H9 (cell line): ENCODE measurements around the gene ODF4. TPM values are rescaled to one million over a fixed set of nuclear protein-coding genes. Genes with fewer than 3 reads are reported as not detected.

Experiments
- DNase-seq: peaks from one replicate; pipeline ENCODE4 v3.0.0-alpha.2; 2017
- H2AFZ ChIP-seq: one replicate; pipeline ENCODE4 v1.6.1; 2013; ENCODE audit warnings: mild to moderate bottlenecking, low read length, control low read depth, moderate library complexity
- H2AK5ac ChIP-seq: 2 replicates; pipeline ENCODE4 v1.6.1; 2013; ENCODE audit warnings: low read length, control low read depth, mixed read lengths; ENCODE audit not compliant: insufficient read length
- H2BK120ac ChIP-seq: one replicate; pipeline ENCODE4 v1.6.1; 2013; ENCODE audit warnings: low read depth, mild to moderate bottlenecking, low read length, control low read depth, inconsistent platforms; ENCODE audit not compliant: poor library complexity, severe bottlenecking
- H2BK12ac ChIP-seq: 2 replicates; pipeline ENCODE4 v1.6.1; 2013; ENCODE audit warnings: low read length, control low read depth, mixed read lengths, low read depth; ENCODE audit not compliant: insufficient read length
- H2BK15ac ChIP-seq: 2 replicates; pipeline ENCODE4 v1.6.1; 2013; ENCODE audit warnings: low read depth, low read length, control low read depth
- H2BK20ac ChIP-seq: one replicate; pipeline ENCODE4 v1.6.1; 2013; ENCODE audit warnings: low read depth, mild to moderate bottlenecking, low read length, control low read depth, inconsistent platforms; ENCODE audit not compliant: poor library complexity, severe bottlenecking
- H2BK5ac ChIP-seq: 2 replicates; pipeline ENCODE4 v1.6.1; 2013; ENCODE audit warnings: low read length, control low read depth, mixed read lengths; ENCODE audit not compliant: insufficient read length
- H3K14ac ChIP-seq: 2 replicates; pipeline ENCODE4 v1.6.1; 2013; ENCODE audit warnings: low read length, control low read depth; ENCODE audit not compliant: insufficient read depth
- H3K18ac ChIP-seq: 2 replicates; pipeline ENCODE4 v1.6.1; 2013; ENCODE audit warnings: low read depth, mild to moderate bottlenecking, mixed read lengths, low read length, control low read depth; ENCODE audit not compliant: insufficient read length
- H3K23ac ChIP-seq: 2 replicates; pipeline ENCODE4 v1.6.1; 2013; ENCODE audit warnings: low read length, control low read depth, mixed read lengths, low read depth; ENCODE audit not compliant: insufficient read length
- H3K23me2 ChIP-seq: 2 replicates; pipeline ENCODE4 v1.6.1; 2013; ENCODE audit warnings: low read depth, mild to moderate bottlenecking, mixed read lengths, low read length, control low read depth; ENCODE audit not compliant: insufficient read length, poor library complexity, severe bottlenecking
- H3K27ac ChIP-seq: 2 replicates; pipeline ENCODE4 v1.5.1; 2013; ENCODE audit warnings: low read length, control low read depth, mixed read lengths, low read depth; ENCODE audit not compliant: insufficient read length
- H3K27me3 ChIP-seq: 2 replicates; pipeline ENCODE4 v1.6.1; 2013; ENCODE audit warnings: low read length, control low read depth, inconsistent platforms; ENCODE audit not compliant: insufficient read depth
- H3K4ac ChIP-seq: 2 replicates; pipeline ENCODE4 v1.6.1; 2013; ENCODE audit warnings: low read depth, mild to moderate bottlenecking, control low read depth, inconsistent platforms, low read length, moderate library complexity
- H3K4me1 ChIP-seq: 2 replicates; pipeline ENCODE4 v1.6.1; 2013; ENCODE audit warnings: low read length, control low read depth, inconsistent platforms; ENCODE audit not compliant: insufficient read depth
- H3K4me2 ChIP-seq: 2 replicates; pipeline ENCODE4 v1.6.1; 2013; ENCODE audit warnings: low read length, control low read depth, mixed read lengths; ENCODE audit not compliant: insufficient read length, insufficient read depth
- H3K56ac ChIP-seq: 2 replicates; pipeline ENCODE4 v1.6.1; 2013; ENCODE audit warnings: low read depth, mild to moderate bottlenecking, mixed read lengths, low read length, control low read depth; ENCODE audit not compliant: insufficient read length
- H3K79me1 ChIP-seq: 2 replicates; pipeline ENCODE4 v1.6.1; 2013; ENCODE audit warnings: low read depth, mild to moderate bottlenecking, moderate library complexity, low read length, control low read depth, inconsistent platforms; ENCODE audit not compliant: insufficient read depth, poor library complexity, severe bottlenecking
- H3K79me2 ChIP-seq: 2 replicates; pipeline ENCODE4 v1.6.1; 2013; ENCODE audit warnings: low read length, control low read depth, inconsistent platforms; ENCODE audit not compliant: insufficient read depth
- H3K9ac ChIP-seq: 2 replicates; pipeline ENCODE4 v1.6.1; 2013; ENCODE audit warnings: low read length, control low read depth, mixed read lengths; ENCODE audit not compliant: insufficient read length; ENCODE audit errors: extremely low read depth
- H3K9me3 ChIP-seq: one replicate; pipeline ENCODE4 v1.6.1; 2013; ENCODE audit warnings: low read depth, low read length, inconsistent platforms; ENCODE audit not compliant: control insufficient read depth
- H3T11ph ChIP-seq: one replicate; pipeline ENCODE4 v1.6.1; 2013; ENCODE audit warnings: mild to moderate bottlenecking, low read length, control low read depth, inconsistent platforms
- H4K20me1 ChIP-seq: one replicate; pipeline ENCODE4 v1.6.1; 2013; ENCODE audit not compliant: control insufficient read depth, insufficient read length, insufficient read depth
- H4K5ac ChIP-seq: 2 replicates; pipeline ENCODE4 v1.6.1; 2013; ENCODE audit warnings: low read depth, mild to moderate bottlenecking, mixed read lengths, low read length, control low read depth; ENCODE audit not compliant: insufficient read length
- H4K8ac ChIP-seq: replicated peaks from 2 replicates; pipeline ENCODE4 v1.6.1; 2013; ENCODE audit warnings: low read length, control low read depth, mixed read lengths, low read depth; ENCODE audit not compliant: insufficient read length
- H4K91ac ChIP-seq: 2 replicates; pipeline ENCODE4 v1.6.1; 2013; ENCODE audit warnings: low read depth, mild to moderate bottlenecking, moderate library complexity, mixed read lengths, low read length, control low read depth; ENCODE audit not compliant: insufficient read length
- H3K27ac Mint-ChIP-seq, 3 experiments: 2 replicates in 2 of 3; 3 replicates in 1 of 3; pipeline ENCODE4 v1.8.0; 2020 to 2021; ENCODE audit warnings: mixed read lengths in 3 of 3, mild to moderate bottlenecking in 1 of 3, moderate library complexity in 1 of 3
- H3K27me3 Mint-ChIP-seq: 2 replicates; pipeline ENCODE4 v1.8.0; 2021; ENCODE audit warnings: low read depth, mild to moderate bottlenecking, moderate library complexity, mixed read lengths
- H3K36me3 Mint-ChIP-seq, 3 experiments: 2 replicates in 2 of 3; 3 replicates in 1 of 3; pipeline ENCODE4 v1.8.0; 2020 to 2021; ENCODE audit warnings: low read depth in 3 of 3, mixed read lengths in 3 of 3; ENCODE audit not compliant: insufficient read depth in 1 of 3
- H3K4me1 Mint-ChIP-seq, 2 experiments: 2 replicates each; pipeline ENCODE4 v1.8.0; 2020; ENCODE audit warnings: mixed read lengths in 2 of 2
- H3K4me3 Mint-ChIP-seq, 2 experiments: 2 replicates in 1 of 2; 3 replicates in 1 of 2; pipeline ENCODE4 v1.8.0; 2020 to 2021; ENCODE audit warnings: mild to moderate bottlenecking in 2 of 2, mixed read lengths in 2 of 2, moderate library complexity in 1 of 2
- H3K9me3 Mint-ChIP-seq, 2 experiments: 2 replicates in 1 of 2; 3 replicates in 1 of 2; pipeline ENCODE4 v1.8.0; 2020; ENCODE audit warnings: mild to moderate bottlenecking in 2 of 2, mixed read lengths in 2 of 2, moderate library complexity in 1 of 2
- WGBS: extraction: QIAGEN DNeasy Blood & Tissue Kit; methylation state at CpG from one replicate; pipeline ENCODE4 v1.1.7; 2013; ENCODE audit warnings: missing lambda C conversion rate, low lambda C conversion rate, mixed read lengths; ENCODE audit not compliant: insufficient read length; ENCODE audit errors: extremely low coverage; 5-methylcytosine and 5-hydroxymethylcytosine counted together
- total RNA-seq: library from RNA; stranded (reverse); gene quantifications from 2 replicates; pipeline ENCODE4 v1.2.1, GENCODE V29; 2021
- TF ChIP-seq, protein P1 (sequence below): fragments of 200-600 bp; sonication (generic); conservative IDR thresholded peaks from 3 replicates; pipeline ENCODE4 v1.8.0; 2021; ENCODE audit warnings: antibody characterized with exemption, mild to moderate bottlenecking

ODF4 gene
- total RNA-seq, 1 experiment from 2014 or later = not detected

DNA sequence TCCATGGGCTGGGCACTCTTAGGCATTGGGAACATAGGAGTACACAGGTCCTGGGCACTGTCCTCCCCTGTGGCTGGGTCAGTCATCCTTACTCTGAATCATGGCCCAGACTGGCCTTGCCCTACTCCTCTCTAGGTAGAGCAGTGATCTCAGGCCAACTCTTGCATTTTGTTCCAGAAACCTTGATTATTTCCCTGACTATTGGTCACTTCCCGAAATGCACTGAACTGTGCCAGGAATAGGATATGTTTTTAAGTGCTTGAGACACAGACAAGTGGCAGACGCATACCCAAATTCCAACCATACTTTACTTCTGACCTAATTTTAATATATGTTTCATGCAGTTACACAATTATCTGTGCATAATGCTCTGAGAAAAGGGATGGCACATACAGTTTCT lies 26.6 kb downstream of the ODF4 start:
- Histone ChIP-seq H3K27me3 (no peaks in the 10 kb centered on the region), H2BK120ac (no peak overlapping the region), H3K14ac (no peak overlapping the region), H4K5ac (no peak overlapping the region), H2AK5ac (no peak overlapping the region), H2BK15ac (no peak overlapping the region), H3K9ac (no peak overlapping the region), H4K8ac (no peak overlapping the region), H2BK5ac (no peak overlapping the region), H3K4me2 (no peak overlapping the region), H4K20me1 (no peaks in the 10 kb centered on the region), H2BK20ac (no peak overlapping the region), H3K79me1 (no peaks in the 10 kb centered on the region), H3K23ac (no peak overlapping the region), H3K9me3 (no peaks in the 10 kb centered on the region), H4K91ac (no peak overlapping the region), H3K4ac (no peak overlapping the region), H3K56ac (no peak overlapping the region), H3K4me1 (peaks cover under 1% of the 10 kb centered on the region; the same call in 1 of the 2 replicates), H2AFZ (no peak overlapping the region), H3K27ac (no peak overlapping the region), H3K23me2 (no peaks in the 10 kb centered on the region), H3K79me2 (no peaks in the 10 kb centered on the region), H3T11ph (no peak overlapping the region), H2BK12ac (no peak overlapping the region), H3K18ac (no peak overlapping the region)
- no peaks in the 10 kb centered on the region for H3K9me3 Mint-ChIP-seq
- H3K36me3 Mint-ChIP-seq = peaks cover 4 to 36% (median 25%) of the 10 kb centered on the region in 3 experiments; a peak in 6 of 7 replicates
- no peaks in the 10 kb centered on the region for H3K27me3 Mint-ChIP-seq
- TF ChIP-seq, protein P1, sequence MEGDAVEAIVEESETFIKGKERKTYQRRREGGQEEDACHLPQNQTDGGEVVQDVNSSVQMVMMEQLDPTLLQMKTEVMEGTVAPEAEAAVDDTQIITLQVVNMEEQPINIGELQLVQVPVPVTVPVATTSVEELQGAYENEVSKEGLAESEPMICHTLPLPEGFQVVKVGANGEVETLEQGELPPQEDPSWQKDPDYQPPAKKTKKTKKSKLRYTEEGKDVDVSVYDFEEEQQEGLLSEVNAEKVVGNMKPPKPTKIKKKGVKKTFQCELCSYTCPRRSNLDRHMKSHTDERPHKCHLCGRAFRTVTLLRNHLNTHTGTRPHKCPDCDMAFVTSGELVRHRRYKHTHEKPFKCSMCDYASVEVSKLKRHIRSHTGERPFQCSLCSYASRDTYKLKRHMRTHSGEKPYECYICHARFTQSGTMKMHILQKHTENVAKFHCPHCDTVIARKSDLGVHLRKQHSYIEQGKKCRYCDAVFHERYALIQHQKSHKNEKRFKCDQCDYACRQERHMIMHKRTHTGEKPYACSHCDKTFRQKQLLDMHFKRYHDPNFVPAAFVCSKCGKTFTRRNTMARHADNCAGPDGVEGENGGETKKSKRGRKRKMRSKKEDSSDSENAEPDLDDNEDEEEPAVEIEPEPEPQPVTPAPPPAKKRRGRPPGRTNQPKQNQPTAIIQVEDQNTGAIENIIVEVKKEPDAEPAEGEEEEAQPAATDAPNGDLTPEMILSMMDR = no peak
- H3K4me3 Mint-ChIP-seq = no peak overlapping the region
- no CpG with 5 or more reads among the region's 2 CpGs for whole genome bisulfite sequencing
- H3K27ac Mint-ChIP-seq = no peak overlapping the region
- no peak for DNase-seq
- H3K4me1 Mint-ChIP-seq = peaks cover 5 to 8% of the 10 kb centered on the region in 2 experiments; a peak in 3 of 4 replicates
